ENCODE data around the gene SSUH2.
"Not testable (repeated sequence)": the region's sequence is repeated elsewhere in the genome, so short reads cannot be mapped to it uniquely, and the experiment has no call there.

The SSUH2 gene

DNA sequence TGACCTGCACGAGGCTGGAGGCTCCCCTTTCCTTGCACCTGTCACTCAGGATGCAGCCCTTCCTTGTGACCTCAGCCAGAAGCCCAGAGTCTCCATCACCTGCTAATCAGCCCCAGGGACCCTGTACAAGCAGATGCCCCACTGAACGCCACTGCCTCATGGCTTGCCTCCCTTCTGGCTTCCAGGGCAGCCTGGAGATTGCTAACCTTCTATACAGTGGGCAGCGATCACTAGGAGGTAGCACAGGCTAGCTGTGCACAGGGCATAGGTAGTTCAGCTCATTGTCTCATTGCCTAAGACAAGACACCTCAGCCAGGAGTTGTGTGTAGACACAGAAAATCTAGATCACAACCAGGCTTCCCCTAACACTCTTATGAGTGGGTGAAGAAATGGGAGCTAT lies 49.3 kb downstream of the SSUH2 start:
- Histone ChIP-seq H3K36me3 (ENCODE audit: insufficient read depth, low read length) (no peaks in the 10 kb centered on the region), H3K4me1 (ENCODE audit: insufficient read depth, low read length) (peaks cover 4% of the 10 kb centered on the region; the same call in 1 of the 2 replicates)

DNA sequence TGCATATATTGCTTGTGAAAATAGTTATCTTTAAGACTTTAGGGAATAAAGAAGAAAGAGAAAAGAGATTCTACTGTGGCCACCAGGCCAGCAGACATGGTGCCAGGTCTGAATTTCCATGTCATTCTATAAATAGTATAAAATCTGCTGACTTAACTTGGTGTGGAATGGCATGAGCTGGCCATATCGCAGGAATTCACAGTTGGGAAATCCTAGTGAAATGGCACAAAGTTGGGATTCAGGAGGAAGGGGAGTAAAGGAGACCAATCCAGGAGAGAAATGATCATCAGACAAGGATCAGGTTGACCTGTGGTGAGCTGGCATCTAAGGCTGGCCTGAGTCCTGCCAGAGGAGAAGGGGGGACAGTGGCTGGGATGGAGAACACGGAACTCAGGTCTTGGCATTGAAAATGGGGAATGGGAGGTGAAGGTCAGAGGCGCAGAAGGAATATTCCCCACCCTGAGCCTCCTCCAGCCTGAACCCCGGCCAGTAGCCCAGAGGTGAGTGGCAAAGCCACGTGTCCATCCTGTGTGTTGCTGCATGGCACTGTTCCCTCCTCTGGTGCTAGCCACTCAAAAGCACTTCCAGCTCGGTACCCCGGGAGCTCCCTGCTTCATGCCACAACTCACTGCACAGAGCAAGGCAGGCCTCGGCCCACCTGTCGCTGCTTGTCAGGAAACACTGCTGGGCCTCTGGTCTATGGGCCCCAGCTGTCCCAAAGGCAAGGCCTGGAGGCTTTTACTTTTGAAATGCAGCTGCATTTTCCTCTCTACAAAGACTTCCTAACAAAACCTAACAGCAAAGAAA lies 51.4 kb downstream of the SSUH2 start:
- H3K9ac ChIP-seq (ENCODE audit: low read depth, low read length) = no peak overlapping the region
- H3K4me1 ChIP-seq (ENCODE audit: insufficient read depth, low read length) = peaks cover 4% of the 10 kb centered on the region; the same call in 1 of the 2 replicates
- no peak overlapping the region for H3K4me3 ChIP-seq (ENCODE audit: low read length)
- H3K27ac ChIP-seq (ENCODE audit: low read depth, low read length) = no peak overlapping the region
- H3K27me3 ChIP-seq (ENCODE audit: insufficient read depth, low read length) = no peaks in the 10 kb centered on the region
- H3K36me3 ChIP-seq (ENCODE audit: insufficient read depth, low read length) = no peaks in the 10 kb centered on the region
- WGBS = 85% methylated on average over 9 of the region's 9 CpGs
- no peaks in the 10 kb centered on the region for H3K9me3 ChIP-seq (ENCODE audit: insufficient read depth, low read depth, low read length)

More for the DNA sequence above, 49.3 kb downstream of the SSUH2 start:
- Histone ChIP-seq H3K4me3 (ENCODE audit: low read length) (no peak overlapping the region), H3K9ac (ENCODE audit: low read depth, low read length) (no peak overlapping the region), H3K27me3 (ENCODE audit: insufficient read depth, low read length) (no peaks in the 10 kb centered on the region), H3K27ac (ENCODE audit: low read depth, low read length) (no peak overlapping the region), H3K9me3 (ENCODE audit: insufficient read depth, low read depth, low read length) (no peaks in the 10 kb centered on the region)
- WGBS = 70% methylated on average over 3 of the region's 3 CpGs

DNA sequence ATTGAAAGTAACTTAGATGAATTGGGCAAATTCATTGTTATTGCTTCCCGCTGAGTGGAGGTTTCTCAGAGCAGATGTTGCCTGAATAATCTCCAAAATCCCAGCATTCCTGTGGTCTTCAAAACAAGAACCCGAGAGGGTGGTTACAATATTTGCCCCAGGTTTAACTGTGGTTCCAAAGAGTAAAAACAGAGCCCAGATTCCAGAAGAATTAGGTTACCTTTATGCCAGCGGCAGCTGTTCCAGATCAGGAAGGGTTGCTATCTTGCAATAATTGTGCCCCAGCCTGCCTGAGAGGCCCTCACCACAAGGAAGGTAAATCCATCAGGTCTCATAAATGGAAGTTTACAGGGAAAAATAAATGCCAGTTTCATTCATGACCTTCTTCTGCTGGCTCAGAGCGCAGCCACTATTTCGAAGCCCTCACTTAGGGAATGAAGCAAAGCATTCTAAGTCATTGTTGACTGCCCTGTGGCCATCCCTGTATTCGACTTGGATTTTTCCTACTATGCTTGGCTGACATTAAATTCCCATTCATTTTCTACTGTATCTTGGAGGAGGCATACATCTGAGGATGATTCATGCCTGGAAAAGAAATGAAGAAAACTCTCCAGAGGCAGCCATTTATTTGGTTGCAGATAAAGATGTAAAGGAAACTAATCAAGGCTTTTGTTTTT lies 54.6 kb downstream of the SSUH2 start:
- no peak overlapping the region for H3K9ac ChIP-seq (ENCODE audit: low read depth, low read length)

DNA sequence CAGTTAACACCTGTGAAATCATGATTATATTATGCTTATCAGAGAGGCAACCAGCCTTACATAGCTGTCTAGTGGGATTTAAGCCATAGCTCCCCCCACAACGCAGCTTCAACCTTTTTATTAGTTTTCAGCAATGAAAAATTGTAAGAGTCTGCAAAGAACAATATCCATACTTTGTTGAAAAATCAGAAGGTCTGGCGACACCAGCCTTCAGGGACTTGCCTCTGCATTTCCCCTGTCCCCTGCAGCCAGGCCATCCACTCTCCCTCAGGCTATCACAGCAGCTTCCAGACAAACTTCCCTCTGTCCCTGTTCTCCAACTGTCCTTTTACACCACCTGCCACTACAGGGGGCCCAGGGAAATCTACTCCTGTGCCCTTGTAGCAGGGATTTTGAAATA lies 59.9 kb downstream of the SSUH2 start:
- no peak overlapping the region for H3K9ac ChIP-seq (ENCODE audit: low read depth, low read length)
- no peaks in the 10 kb centered on the region for H3K9me3 ChIP-seq (ENCODE audit: insufficient read depth, low read depth, low read length)
- H3K27me3 ChIP-seq (ENCODE audit: insufficient read depth, low read length) = no peaks in the 10 kb centered on the region
- H3K36me3 ChIP-seq (ENCODE audit: insufficient read depth, low read length) = no peaks in the 10 kb centered on the region
- H3K27ac ChIP-seq (ENCODE audit: low read depth, low read length) = no peak overlapping the region
- no peak overlapping the region for H3K4me3 ChIP-seq (ENCODE audit: low read length)
- 82% methylated on average over 2 of the region's 2 CpGs for WGBS
- no peaks in the 10 kb centered on the region for H3K4me1 ChIP-seq (ENCODE audit: insufficient read depth, low read length)

More for the DNA sequence above, 54.6 kb downstream of the SSUH2 start:
- Histone ChIP-seq H3K4me1 (ENCODE audit: insufficient read depth, low read length) (peaks cover 4% of the 10 kb centered on the region; the same call in 1 of the 2 replicates), H3K36me3 (ENCODE audit: insufficient read depth, low read length) (no peaks in the 10 kb centered on the region), H3K4me3 (ENCODE audit: low read length) (no peak overlapping the region), H3K27me3 (ENCODE audit: insufficient read depth, low read length) (no peaks in the 10 kb centered on the region), H3K27ac (ENCODE audit: low read depth, low read length) (no peak overlapping the region), H3K9me3 (ENCODE audit: insufficient read depth, low read depth, low read length) (no peaks in the 10 kb centered on the region)
- WGBS = 92% methylated on average over 6 of the region's 6 CpGs

DNA sequence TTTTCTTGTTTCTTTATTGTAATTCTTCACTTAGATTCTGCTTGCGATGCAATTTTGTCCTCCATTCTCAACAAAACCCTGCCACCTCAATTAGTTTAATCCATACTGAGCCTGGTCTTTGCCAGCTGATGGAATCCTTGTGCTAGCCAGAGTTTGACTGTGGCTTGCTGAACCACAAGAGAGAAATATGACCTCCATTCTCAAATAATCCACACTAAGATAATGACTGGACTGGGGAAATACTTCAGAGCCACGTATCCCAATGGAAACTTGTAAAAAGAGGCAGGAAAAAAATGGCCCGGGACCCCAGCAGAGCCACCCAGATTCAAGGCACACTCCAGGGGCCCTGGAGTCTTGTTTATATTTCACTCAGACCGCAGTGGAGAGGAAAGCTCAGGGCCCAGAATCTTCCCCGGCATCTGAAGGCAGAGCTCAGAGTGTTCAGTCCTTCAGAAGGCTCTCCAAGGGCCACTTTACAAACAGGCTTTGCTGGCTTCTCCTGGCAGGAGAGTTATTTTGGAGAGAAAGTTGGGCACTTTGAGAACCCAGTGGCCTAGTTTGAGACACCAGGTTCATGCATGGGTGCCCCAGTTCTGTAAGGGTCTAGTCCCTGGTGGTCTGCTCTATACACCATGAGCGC lies 62.7 kb downstream of the SSUH2 start:
- Histone ChIP-seq H3K4me3 (ENCODE audit: low read length) (no peak overlapping the region), H3K9me3 (ENCODE audit: insufficient read depth, low read depth, low read length) (no peaks in the 10 kb centered on the region), H3K27me3 (ENCODE audit: insufficient read depth, low read length) (no peaks in the 10 kb centered on the region), H3K36me3 (ENCODE audit: insufficient read depth, low read length) (no peaks in the 10 kb centered on the region), H3K9ac (ENCODE audit: low read depth, low read length) (no peak overlapping the region), H3K4me1 (ENCODE audit: insufficient read depth, low read length) (no peaks in the 10 kb centered on the region), H3K27ac (ENCODE audit: low read depth, low read length) (no peak overlapping the region)
- 95% methylated on average over 6 of the region's 6 CpGs for WGBS

DNA sequence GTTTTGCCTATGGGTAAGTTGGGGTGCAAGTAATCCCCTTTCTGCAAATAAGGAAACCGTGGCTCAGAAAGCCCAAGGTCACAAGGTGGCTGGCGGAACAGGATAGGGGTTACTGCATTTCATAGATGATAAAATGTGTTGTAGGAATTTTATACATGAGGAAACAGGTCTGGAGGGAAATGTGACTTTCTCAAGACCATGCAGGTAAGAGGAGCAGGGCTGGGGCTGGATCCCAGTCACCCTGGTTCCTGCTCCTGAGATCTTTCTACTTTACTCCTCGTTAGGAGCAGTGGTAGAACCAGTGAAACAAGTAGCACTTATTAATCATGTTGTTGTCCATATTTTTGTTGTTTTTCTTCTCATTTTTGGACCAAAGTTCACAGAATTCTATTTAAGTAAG lies 63.2 kb downstream of the SSUH2 start:
- Histone ChIP-seq H3K36me3 (ENCODE audit: insufficient read depth, low read length) (no peaks in the 10 kb centered on the region), H3K9me3 (ENCODE audit: insufficient read depth, low read depth, low read length) (no peaks in the 10 kb centered on the region), H3K4me3 (ENCODE audit: low read length) (no peak overlapping the region), H3K27ac (ENCODE audit: low read depth, low read length) (no peak overlapping the region), H3K4me1 (ENCODE audit: insufficient read depth, low read length) (no peaks in the 10 kb centered on the region), H3K27me3 (ENCODE audit: insufficient read depth, low read length) (no peaks in the 10 kb centered on the region), H3K9ac (ENCODE audit: low read depth, low read length) (no peak overlapping the region)
- 95% methylated on average over 3 of the region's 3 CpGs for WGBS

DNA sequence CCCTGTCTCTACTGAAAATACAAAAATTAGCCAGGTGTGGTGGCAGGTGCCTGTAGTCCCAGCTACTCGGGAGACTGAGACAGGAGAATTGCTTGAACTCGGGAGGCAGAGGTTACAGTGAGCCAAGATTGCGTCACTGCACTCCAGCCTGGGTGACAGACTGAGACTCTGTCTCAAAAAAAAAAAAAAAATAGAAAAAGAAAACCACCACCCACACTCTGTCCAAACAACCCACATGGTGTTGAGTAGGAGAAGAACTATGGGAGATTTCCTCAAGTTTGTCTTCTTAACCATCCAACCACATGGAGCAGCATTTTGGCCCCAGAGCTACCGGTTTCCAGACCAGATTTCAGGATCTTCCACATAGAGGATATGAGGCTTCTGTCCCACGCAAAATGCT lies 64.2 kb downstream of the SSUH2 start:
- not testable (repeated sequence) for H3K9me3 ChIP-seq (ENCODE audit: insufficient read depth, low read depth, low read length); H3K36me3 ChIP-seq (ENCODE audit: insufficient read depth, low read length); H3K27ac ChIP-seq (ENCODE audit: low read depth, low read length); H3K4me1 ChIP-seq (ENCODE audit: insufficient read depth, low read length); H3K9ac ChIP-seq (ENCODE audit: low read depth, low read length); H3K27me3 ChIP-seq (ENCODE audit: insufficient read depth, low read length); H3K4me3 ChIP-seq (ENCODE audit: low read length)
- 84% methylated on average over 5 of the region's 5 CpGs for WGBS

DNA sequence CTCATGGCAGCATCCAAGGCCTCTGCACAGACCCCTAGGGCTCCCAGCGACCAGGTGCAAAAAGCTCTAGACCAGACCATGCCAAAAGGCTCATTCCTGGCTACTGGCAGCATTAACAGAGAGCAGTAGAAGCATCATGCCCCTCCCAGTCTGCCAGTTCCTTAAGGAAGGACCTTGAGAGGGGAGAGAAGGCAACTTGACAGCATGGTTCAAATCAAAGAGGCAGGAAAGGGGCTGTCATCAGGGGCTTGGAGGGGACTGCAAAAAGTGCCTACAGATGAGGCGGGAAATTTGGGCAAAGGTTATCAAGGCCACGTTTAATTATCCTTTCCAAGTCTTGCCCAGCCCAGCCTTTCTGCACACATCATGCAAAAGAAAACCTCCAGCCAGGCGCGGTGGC lies 64.7 kb downstream of the SSUH2 start:
- Histone ChIP-seq H3K4me3 (ENCODE audit: low read length) (no peak overlapping the region), H3K36me3 (ENCODE audit: insufficient read depth, low read length) (no peaks in the 10 kb centered on the region), H3K4me1 (ENCODE audit: insufficient read depth, low read length) (no peaks in the 10 kb centered on the region), H3K27me3 (ENCODE audit: insufficient read depth, low read length) (no peaks in the 10 kb centered on the region), H3K27ac (ENCODE audit: low read depth, low read length) (no peak overlapping the region), H3K9ac (ENCODE audit: low read depth, low read length) (no peak overlapping the region), H3K9me3 (ENCODE audit: insufficient read depth, low read depth, low read length) (no peaks in the 10 kb centered on the region)
- WGBS = 91% methylated on average over 5 of the region's 5 CpGs

DNA sequence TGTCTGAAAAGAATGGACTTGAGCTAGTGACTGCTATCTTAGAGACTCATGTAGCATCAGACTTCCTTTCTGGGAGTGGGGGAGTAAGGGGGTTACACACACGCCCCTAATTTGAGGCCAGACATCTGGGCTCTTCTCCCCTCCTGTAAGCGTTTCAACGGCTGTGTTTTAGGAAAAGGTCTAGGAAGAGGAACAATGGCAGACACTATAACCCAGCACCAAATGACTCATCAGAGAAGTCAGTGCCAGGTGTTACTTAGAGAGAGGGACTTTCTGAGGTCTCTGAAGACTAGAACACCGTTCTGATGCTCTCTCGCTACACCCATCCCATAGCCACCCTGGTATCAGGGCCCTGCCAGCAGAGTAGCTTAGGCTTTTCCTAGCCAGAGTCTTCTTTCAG lies 65.5 kb downstream of the SSUH2 start:
- no peak overlapping the region for H3K27ac ChIP-seq (ENCODE audit: low read depth, low read length)
- no peaks in the 10 kb centered on the region for H3K36me3 ChIP-seq (ENCODE audit: insufficient read depth, low read length)
- no peaks in the 10 kb centered on the region for H3K9me3 ChIP-seq (ENCODE audit: insufficient read depth, low read depth, low read length)
- H3K4me3 ChIP-seq (ENCODE audit: low read length) = no peak overlapping the region
- no peak overlapping the region for H3K9ac ChIP-seq (ENCODE audit: low read depth, low read length)
- no peaks in the 10 kb centered on the region for H3K4me1 ChIP-seq (ENCODE audit: insufficient read depth, low read length)
- no peaks in the 10 kb centered on the region for H3K27me3 ChIP-seq (ENCODE audit: insufficient read depth, low read length)
- 79% methylated on average over 5 of the region's 5 CpGs for WGBS

DNA sequence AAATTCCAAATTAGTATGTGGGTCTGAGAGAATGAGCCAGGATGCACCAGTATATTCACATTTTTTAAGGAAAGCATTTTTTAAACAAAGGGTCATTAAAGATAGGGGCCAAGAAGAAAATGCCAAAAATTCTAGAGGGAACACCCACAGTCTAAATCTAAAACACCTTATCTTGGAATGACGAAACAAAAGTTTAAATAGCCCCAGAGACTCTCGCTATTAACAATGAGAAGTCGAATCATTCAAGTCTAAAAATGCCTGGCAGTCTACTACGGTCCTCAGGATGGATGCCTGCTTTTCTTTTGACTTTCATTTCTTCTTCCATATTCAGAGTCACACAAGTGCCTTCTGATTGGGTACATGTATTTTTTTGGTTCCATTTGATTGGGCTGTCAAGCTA lies 66.3 kb downstream of the SSUH2 start:
- Histone ChIP-seq H3K27me3 (ENCODE audit: insufficient read depth, low read length) (no peaks in the 10 kb centered on the region), H3K4me3 (ENCODE audit: low read length) (no peak overlapping the region), H3K27ac (ENCODE audit: low read depth, low read length) (no peak overlapping the region), H3K36me3 (ENCODE audit: insufficient read depth, low read length) (no peaks in the 10 kb centered on the region), H3K4me1 (ENCODE audit: insufficient read depth, low read length) (no peaks in the 10 kb centered on the region), H3K9ac (ENCODE audit: low read depth, low read length) (no peak overlapping the region), H3K9me3 (ENCODE audit: insufficient read depth, low read depth, low read length) (no peaks in the 10 kb centered on the region)
- WGBS = 92% methylated on average over 4 of the region's 4 CpGs

DNA sequence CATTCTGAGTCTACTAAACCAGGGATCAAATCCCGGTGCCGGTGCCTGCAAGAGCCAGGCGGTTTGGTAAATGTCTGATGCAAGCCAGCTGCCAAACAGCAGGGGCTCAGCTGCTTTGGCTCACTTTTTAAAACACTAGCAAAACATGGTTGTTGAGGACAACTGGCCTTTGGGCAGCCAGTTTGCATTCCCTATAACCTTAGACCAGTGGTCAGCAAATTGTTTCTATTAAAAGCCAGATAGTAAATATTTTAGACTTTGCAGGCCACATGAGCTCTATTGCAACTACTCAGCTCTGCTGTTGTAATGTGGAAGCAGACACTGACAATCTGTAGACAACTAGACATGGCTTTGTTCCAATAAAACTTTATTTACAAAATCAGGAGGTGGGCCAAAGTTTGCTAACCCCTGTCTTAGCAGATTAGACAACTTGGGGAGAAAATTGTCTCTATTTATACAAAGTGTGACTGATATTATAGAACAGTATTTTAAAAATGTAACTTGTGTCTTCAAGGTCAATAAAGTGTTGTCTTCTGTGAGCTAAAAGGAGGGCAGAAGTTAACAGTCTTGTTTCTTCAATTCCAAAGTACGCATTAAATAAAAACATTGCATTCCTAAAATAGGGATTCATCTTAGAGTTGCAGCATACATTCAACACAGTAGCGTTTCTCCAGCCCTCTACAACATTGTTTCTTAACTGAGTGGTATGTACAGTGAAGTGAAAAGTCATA lies 67.6 kb downstream of the SSUH2 start:
- H3K9me3 ChIP-seq (ENCODE audit: insufficient read depth, low read depth, low read length) = no peaks in the 10 kb centered on the region
- WGBS = 88% methylated on average over 5 of the region's 5 CpGs
- H3K27ac ChIP-seq (ENCODE audit: low read depth, low read length) = no peak overlapping the region
- H3K36me3 ChIP-seq (ENCODE audit: insufficient read depth, low read length) = no peaks in the 10 kb centered on the region
- no peaks in the 10 kb centered on the region for H3K4me1 ChIP-seq (ENCODE audit: insufficient read depth, low read length)
- H3K27me3 ChIP-seq (ENCODE audit: insufficient read depth, low read length) = no peaks in the 10 kb centered on the region
- no peak overlapping the region for H3K4me3 ChIP-seq (ENCODE audit: low read length)
- H3K9ac ChIP-seq (ENCODE audit: low read depth, low read length) = no peak overlapping the region

All from HUES64 (cell line).